Fibroblast of villous mesenchyme (primary cell): ENCODE data around the gene MAP2K5. TPM values are rescaled to one million over a fixed set of nuclear protein-coding genes. Genes with fewer than 3 reads are reported as not detected.

Source experiments
- DNase-seq: peaks from one replicate; pipeline ENCODE4 v3.0.0-alpha.2; 2010; ENCODE audit warnings: low read depth
- H3K4me3 ChIP-seq: 2 replicates; pipeline ENCODE4 v1.5.1; 2011; ENCODE audit warnings: low read depth, mild to moderate bottlenecking, low read length
- total RNA-seq: library from RNA; depleted of rRNA; stranded (reverse); fragments of >200 nt; gene quantifications from 2 replicates; pipeline ENCODE4 v1.2.3, GENCODE V29; 2012
- TF ChIP-seq, protein P1 (sequence below): IDR thresholded peaks from 2 replicates; pipeline ENCODE4 v1.5.1; 2012; ENCODE audit warnings: low read depth, mild to moderate bottlenecking, low read length; ENCODE audit not compliant: insufficient read depth

The MAP2K5 gene
- total RNA-seq, 1 donor = 6.9 TPM

GRCh38 chr15:67827562-67828277, 285.2 kb downstream of the MAP2K5 start:
- TF ChIP-seq, protein P1, sequence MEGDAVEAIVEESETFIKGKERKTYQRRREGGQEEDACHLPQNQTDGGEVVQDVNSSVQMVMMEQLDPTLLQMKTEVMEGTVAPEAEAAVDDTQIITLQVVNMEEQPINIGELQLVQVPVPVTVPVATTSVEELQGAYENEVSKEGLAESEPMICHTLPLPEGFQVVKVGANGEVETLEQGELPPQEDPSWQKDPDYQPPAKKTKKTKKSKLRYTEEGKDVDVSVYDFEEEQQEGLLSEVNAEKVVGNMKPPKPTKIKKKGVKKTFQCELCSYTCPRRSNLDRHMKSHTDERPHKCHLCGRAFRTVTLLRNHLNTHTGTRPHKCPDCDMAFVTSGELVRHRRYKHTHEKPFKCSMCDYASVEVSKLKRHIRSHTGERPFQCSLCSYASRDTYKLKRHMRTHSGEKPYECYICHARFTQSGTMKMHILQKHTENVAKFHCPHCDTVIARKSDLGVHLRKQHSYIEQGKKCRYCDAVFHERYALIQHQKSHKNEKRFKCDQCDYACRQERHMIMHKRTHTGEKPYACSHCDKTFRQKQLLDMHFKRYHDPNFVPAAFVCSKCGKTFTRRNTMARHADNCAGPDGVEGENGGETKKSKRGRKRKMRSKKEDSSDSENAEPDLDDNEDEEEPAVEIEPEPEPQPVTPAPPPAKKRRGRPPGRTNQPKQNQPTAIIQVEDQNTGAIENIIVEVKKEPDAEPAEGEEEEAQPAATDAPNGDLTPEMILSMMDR = no peak
- DNase-seq = no peak
- H3K4me3 ChIP-seq = no peak overlapping the region

GRCh38 chr15:67828278-67828968, 285.9 kb downstream of the MAP2K5 start:
- TF ChIP-seq, protein P1 = no peak
- H3K4me3 ChIP-seq = no peak overlapping the region
- no peak for DNase-seq

GRCh38 chr15:67828969-67829646, 286.6 kb downstream of the MAP2K5 start:
- no peak for DNase-seq
- TF ChIP-seq, protein P1 = no peak
- H3K4me3 ChIP-seq = no peak overlapping the region

DNA sequence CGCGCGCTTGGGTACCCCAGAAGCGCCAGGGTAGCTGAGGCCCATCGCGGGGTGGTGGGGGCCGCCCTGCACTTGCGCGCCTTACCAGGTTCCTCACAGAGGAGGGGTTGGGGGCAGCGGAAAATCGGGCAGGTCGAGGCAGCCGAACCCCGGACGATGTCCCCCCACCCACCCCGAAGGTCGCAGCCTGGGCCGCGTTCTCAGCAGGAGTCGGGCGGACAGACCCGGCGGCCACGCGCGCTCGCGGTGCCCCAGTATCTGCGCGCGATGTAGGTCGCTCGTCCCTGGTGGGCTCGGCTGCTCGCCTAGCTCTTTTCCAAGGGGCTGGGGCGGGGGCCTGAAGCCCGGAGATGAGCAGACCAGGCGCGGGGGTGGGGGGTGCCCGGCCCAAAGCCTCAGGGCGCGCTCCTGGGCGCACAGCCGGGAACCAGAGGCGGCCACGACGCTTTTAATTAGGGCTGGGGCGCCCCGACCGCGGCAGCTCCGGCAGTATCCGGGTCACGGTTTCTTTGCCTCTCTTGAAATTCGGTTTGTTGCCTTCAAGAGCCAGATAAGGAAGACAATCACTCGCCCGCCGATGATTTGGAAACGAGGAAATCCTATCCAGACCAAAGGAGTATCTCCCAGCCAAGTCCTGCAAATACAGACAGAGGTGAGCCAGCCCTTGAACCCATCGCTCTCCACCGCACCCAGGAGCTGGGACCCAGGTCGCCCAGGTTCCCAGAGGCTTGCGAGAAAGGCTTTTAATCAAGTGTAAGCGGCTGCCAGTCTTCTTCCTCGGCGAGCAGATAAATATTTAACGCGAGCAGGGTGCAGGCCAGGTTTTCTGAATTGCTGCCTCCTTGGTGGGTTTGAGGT, 287.4 kb downstream of the MAP2K5 start:
- no peak overlapping the region for H3K4me3 ChIP-seq
- TF ChIP-seq, protein P1 = no peak
- DNase-seq = no peak

DNA sequence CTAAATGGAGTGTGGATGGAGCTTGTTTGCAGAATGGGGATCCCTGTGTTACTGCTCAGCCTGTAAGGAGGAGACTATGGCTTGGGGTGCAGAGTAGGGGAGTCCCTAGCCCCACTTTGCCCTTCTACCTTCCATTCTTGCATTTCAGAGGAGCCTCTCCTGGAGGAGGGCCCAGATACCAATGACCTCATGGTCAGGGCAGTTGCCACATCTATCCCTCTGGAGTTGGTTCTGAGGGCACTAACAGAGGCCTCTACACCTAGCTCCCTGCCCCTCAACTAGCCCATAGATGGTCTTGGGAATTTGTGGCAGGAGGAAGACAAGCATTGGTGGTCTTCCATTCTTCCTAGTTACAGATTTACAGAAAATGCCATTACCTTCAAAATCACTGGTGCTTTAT, 288.9 kb downstream of the MAP2K5 start:
- no peak overlapping the region for H3K4me3 ChIP-seq
- TF ChIP-seq, protein P1 = no peak
- DNase-seq = no peak

DNA sequence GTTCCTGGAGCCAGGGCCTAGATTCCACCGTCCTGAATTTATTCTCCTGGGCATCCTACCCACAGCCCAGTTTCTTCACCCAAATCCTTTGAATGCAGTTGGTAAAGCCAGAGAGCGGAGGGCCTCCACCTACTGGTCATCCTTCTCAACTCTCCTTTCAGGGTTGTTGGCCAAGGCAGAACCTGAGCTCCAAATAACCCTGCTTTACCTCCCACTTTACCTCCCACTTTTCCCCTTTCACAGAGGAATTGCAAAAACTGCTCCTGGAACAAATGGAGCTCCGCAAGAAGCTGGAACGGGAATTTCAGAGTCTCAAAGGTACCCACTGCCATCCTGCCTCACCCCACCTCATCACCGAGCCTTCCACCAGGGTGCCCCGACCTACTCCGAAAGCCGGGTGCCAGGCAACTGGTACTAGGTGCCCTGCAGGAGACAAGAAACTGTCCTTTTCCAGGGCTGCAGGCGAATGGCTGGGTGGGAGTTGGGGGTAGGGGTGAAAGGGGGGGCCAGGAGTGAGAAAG, 289.6 kb downstream of the MAP2K5 start:
- TF ChIP-seq, protein P1 = peak; percentile 53
- DNase-seq = peak; percentile 38
- H3K4me3 ChIP-seq = no peak overlapping the region
